ENCODE results near the gene NAXE. TPM values are rescaled to one million over a fixed set of nuclear protein-coding genes. Genes with fewer than 3 reads are reported as not detected.
A peak's percentile ranks its signal among the peaks of the same experiment; 100 is the strongest.

The NAXE gene
- total RNA-seq, 6 donors from 2014 or later, result 46.1 to 81.1 (median 60.0) TPM

GRCh38 chr1:156560585-156561163 is 30.9 kb upstream of the NAXE start:
- no peaks in the 10 kb centered on the region for H3K36me3 ChIP-seq
- no peaks in the 10 kb centered on the region for H3K9me3 ChIP-seq
- WGBS, 2 donors, result 78 to 80% methylated on average over 5 of the region's 5 CpGs
- H3K4me3 ChIP-seq, result no peak overlapping the region
- no peaks in the 10 kb centered on the region for H3K4me1 ChIP-seq
- TF ChIP-seq CTCF (IDR thresholded peaks at IDR 0.05) (no peak), POLR2A (IDR thresholded peaks at IDR 0.05) (no peak), POLR2AphosphoS5 (IDR thresholded peaks at IDR 0.05) (no peak), EP300 (IDR thresholded peaks at IDR 0.05) (no peak)
- H3K27ac ChIP-seq, result peak overlapping the region in 1 of 4 donors; percentile 27
- no peaks in the 10 kb centered on the region for H3K27me3 ChIP-seq
- DNase-seq, result no peak
- ATAC-seq (ENCODE audit: low FRiP score in 2 of 2), result peak in 1 of 2 donors; percentile 16

- ATAC-seq (ENCODE audit: low FRiP score in 2 of 2), result peak in 1 of 2 donors; percentile 27
- H3K4me3 ChIP-seq, result no peak overlapping the region
- no peaks in the 10 kb centered on the region for H3K36me3 ChIP-seq
- TF ChIP-seq POLR2AphosphoS5 (IDR thresholded peaks at IDR 0.05) (no peak), POLR2A (IDR thresholded peaks at IDR 0.05) (no peak), EP300 (IDR thresholded peaks at IDR 0.05) (no peak), CTCF (IDR thresholded peaks at IDR 0.05) (no peak)
- WGBS, 2 donors, result 81 to 94% methylated on average over 2 of the region's 2 CpGs
- H3K4me1 ChIP-seq, result no peaks in the 10 kb centered on the region
- DNase-seq, result no peak
- H3K9me3 ChIP-seq, result no peaks in the 10 kb centered on the region
- no peak overlapping the region for H3K27ac ChIP-seq
- H3K27me3 ChIP-seq, result no peaks in the 10 kb centered on the region
Observed at GRCh38 chr1:156565519-156565918, 26.1 kb upstream of the NAXE start.

- H3K36me3 ChIP-seq, result no peaks in the 10 kb centered on the region
- no peak for ATAC-seq (ENCODE audit: low FRiP score in 2 of 2)
- H3K27ac ChIP-seq, result no peak overlapping the region
- H3K9me3 ChIP-seq, result no peaks in the 10 kb centered on the region
- H3K27me3 ChIP-seq, result no peaks in the 10 kb centered on the region
- H3K4me1 ChIP-seq, result peaks cover 0 to 1% (median 0%) of the 10 kb centered on the region in 4 donors
- WGBS, 2 donors, result 88 to 90% methylated on average over 4 of the region's 4 CpGs
- TF ChIP-seq CTCF (IDR thresholded peaks at IDR 0.05) (no peak), POLR2AphosphoS5 (IDR thresholded peaks at IDR 0.05) (no peak), POLR2A (IDR thresholded peaks at IDR 0.05) (no peak), EP300 (IDR thresholded peaks at IDR 0.05) (no peak)
- no peak for DNase-seq
- no peak overlapping the region for H3K4me3 ChIP-seq
Observed at GRCh38 chr1:156566436-156566835, 25.1 kb upstream of the NAXE start.

GRCh38 chr1:156571261-156571852 is 20.2 kb upstream of the NAXE start:
- no peaks in the 10 kb centered on the region for H3K36me3 ChIP-seq
- peak; percentile 36 to 37 for ATAC-seq (ENCODE audit: low FRiP score in 2 of 2)
- H3K9me3 ChIP-seq, result no peaks in the 10 kb centered on the region
- no peaks in the 10 kb centered on the region for H3K27me3 ChIP-seq
- 5 to 11% methylated on average over 4 of the region's 4 CpGs for WGBS, 2 donors
- no peak for TF ChIP-seq POLR2A (IDR thresholded peaks at IDR 0.05)
- no peak for TF ChIP-seq POLR2AphosphoS5 (IDR thresholded peaks at IDR 0.05)
- no peak for TF ChIP-seq CTCF (IDR thresholded peaks at IDR 0.05)
- TF ChIP-seq EP300 (IDR thresholded peaks at IDR 0.05), result no peak
- peaks cover 5 to 14% (median 11%) of the 10 kb centered on the region in 4 donors for H3K4me1 ChIP-seq
- H3K27ac ChIP-seq, result no peak overlapping the region
- DNase-seq, result no peak
- H3K4me3 ChIP-seq, result peak overlapping the region in 2 of 4 donors; percentile 33 to 53
